A549 (cell line): ENCODE measurements around the gene PKP4.

Experiments
- BHLHE40 ChIP-seq: IDR thresholded peaks from 2 replicates; pipeline ENCODE4 v1.6.1; 2012; ENCODE audit warnings: low read depth, low read length, inconsistent platforms
- CBX2 ChIP-seq: fragments of 200-600 bp; sonication (generic); IDR thresholded peaks from 2 replicates; pipeline ENCODE4 v1.6.1; 2016; ENCODE audit warnings: low read depth, mild to moderate bottlenecking, borderline replicate concordance
- CBX8 ChIP-seq: fragments of 200-600 bp; sonication (generic); IDR thresholded peaks from 2 replicates; pipeline ENCODE4 v1.6.1; 2016
- CEBPB ChIP-seq, 2 experiments: fragments of >200 bp in 1 of 2; sonication (Bioruptor Twin) in 1 of 2; formaldehyde crosslinking in 1 of 2; IDR thresholded peaks; 2 replicates each; pipeline ENCODE4 v1.6.1; 2012 to 2016
- E2F6 ChIP-seq: IDR thresholded peaks from 2 replicates; pipeline ENCODE4 v1.6.1; 2012; ENCODE audit warnings: low read depth, borderline replicate concordance
- KDM1A ChIP-seq: fragments of 200-600 bp; sonication (generic); IDR thresholded peaks from 2 replicates; pipeline ENCODE4 v1.6.1; 2016; ENCODE audit warnings: low read depth, mild to moderate bottlenecking
- MAZ ChIP-seq: fragments of 150-350 bp; IDR thresholded peaks from 2 replicates; pipeline ENCODE4 v1.6.1; 2014; ENCODE audit warnings: antibody characterized with exemption, low read depth, low read length, borderline replicate concordance
- POLR2A ChIP-seq: IDR thresholded peaks from 2 replicates; pipeline ENCODE4 v1.6.1; 2012; ENCODE audit warnings: mild to moderate bottlenecking, low read length
- ZFP36 ChIP-seq: fragments of 450-650 bp; IDR thresholded peaks from 2 replicates; pipeline ENCODE4 v1.6.1; 2014; ENCODE audit warnings: borderline replicate concordance; ENCODE audit not compliant: partially characterized antibody
- TF ChIP-seq, protein P1 (sequence below): fragments of >200 bp; sonication (Bioruptor Twin); formaldehyde crosslinking; IDR thresholded peaks from 3 replicates; pipeline ENCODE4 v1.5.1; 2016

GRCh38 chr2:158634627-158635026 lies 177.9 kb downstream of the PKP4 start:
- TF ChIP-seq, protein P1, sequence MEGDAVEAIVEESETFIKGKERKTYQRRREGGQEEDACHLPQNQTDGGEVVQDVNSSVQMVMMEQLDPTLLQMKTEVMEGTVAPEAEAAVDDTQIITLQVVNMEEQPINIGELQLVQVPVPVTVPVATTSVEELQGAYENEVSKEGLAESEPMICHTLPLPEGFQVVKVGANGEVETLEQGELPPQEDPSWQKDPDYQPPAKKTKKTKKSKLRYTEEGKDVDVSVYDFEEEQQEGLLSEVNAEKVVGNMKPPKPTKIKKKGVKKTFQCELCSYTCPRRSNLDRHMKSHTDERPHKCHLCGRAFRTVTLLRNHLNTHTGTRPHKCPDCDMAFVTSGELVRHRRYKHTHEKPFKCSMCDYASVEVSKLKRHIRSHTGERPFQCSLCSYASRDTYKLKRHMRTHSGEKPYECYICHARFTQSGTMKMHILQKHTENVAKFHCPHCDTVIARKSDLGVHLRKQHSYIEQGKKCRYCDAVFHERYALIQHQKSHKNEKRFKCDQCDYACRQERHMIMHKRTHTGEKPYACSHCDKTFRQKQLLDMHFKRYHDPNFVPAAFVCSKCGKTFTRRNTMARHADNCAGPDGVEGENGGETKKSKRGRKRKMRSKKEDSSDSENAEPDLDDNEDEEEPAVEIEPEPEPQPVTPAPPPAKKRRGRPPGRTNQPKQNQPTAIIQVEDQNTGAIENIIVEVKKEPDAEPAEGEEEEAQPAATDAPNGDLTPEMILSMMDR: no peak
- TF ChIP-seq POLR2A (no peak), E2F6 (no peak), KDM1A (no peak), CEBPB (IDR thresholded peaks at IDR 0.05) (no peak), MAZ (no peak), CBX2 (no peak), BHLHE40 (no peak), ZFP36 (no peak), CBX8 (no peak)
